ENCODE measurements around the gene PTPRT. TPM values are rescaled to one million over a fixed set of nuclear protein-coding genes. Genes with fewer than 3 reads are reported as not detected.
A peak's percentile ranks its signal among the peaks of the same experiment; 100 is the strongest.

PTPRT gene
- total and polyA plus RNA-seq, 4 donors: 10.7 to 46.1 (median 32.0) TPM

- Histone ChIP-seq H3K36me3 (ENCODE audit: control insufficient read depth, insufficient read depth, low read length) (no peaks in the 10 kb centered on the region), H3K4me1 (ENCODE audit: control insufficient read depth, insufficient read depth, low read length) (peaks cover 4% of the 10 kb centered on the region), H3K27me3 (ENCODE audit: control insufficient read depth, insufficient read depth, low read length) (no peaks in the 10 kb centered on the region), H3K4me3 (ENCODE audit: low read depth, low read length) (no peak overlapping the region), H3K27ac (ENCODE audit: low read depth, low read length) (no peak overlapping the region), H3K9me3 (ENCODE audit: control insufficient read depth, insufficient read depth, low read length) (no peaks in the 10 kb centered on the region)
- no peak for DNase-seq (ENCODE audit: low read depth in 4 of 6, low spot score in 6 of 6)
- WGBS (ENCODE audit: insufficient coverage): no CpG with 5 or more reads among the region's 2 CpGs
These were observed 467.8 kb downstream of the PTPRT start for GRCh38 chr20:42721923-42722322.

DNA sequence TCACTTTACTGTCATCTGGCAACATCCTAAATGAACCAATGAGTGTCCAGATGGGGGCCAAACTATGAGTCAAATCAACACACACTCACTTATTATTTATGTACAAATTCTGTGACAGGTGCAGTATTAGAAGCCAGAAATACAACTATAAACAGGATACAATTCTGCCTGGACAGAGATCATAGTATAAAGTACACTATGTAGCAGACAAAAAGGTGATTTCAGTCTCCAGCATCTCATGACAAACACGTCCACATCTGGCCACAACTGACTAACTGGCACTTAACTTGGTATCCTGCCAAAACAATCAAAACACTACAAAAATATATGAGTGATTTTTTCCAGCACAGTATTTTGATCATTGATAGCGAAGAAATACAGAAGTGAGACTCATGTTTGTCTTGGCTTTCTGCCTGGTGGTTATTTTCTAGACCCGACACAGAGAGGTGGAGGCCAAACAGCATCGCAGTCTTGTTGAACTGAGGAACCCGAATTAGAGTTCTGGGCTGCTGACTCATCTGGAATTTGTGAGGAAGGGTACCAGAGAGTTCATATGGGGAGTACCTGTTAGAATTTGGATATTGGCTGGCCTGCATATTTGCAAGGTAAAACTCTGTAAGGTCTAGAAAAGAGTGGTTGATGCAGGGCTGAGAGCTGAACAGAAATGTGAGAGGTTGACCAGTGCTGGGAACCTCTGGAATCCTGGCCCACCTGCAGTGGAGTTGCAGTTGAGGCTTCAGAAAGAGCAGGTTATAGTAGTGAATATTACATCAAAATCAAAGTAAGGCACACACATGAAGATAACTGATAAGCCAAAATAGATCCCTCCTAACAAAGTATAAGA lies 475.2 kb downstream of the PTPRT start:
- peaks cover 4% of the 10 kb centered on the region for H3K9me3 ChIP-seq (ENCODE audit: control insufficient read depth, insufficient read depth, low read length)
- no peaks in the 10 kb centered on the region for H3K36me3 ChIP-seq (ENCODE audit: control insufficient read depth, insufficient read depth, low read length)
- H3K27me3 ChIP-seq (ENCODE audit: control insufficient read depth, insufficient read depth, low read length): no peaks in the 10 kb centered on the region
- H3K27ac ChIP-seq (ENCODE audit: low read depth, low read length): no peak overlapping the region
- H3K4me3 ChIP-seq (ENCODE audit: low read depth, low read length): no peak overlapping the region
- no peak for DNase-seq (ENCODE audit: low read depth in 4 of 6, low spot score in 6 of 6)
- 85% methylated on average over 3 of the region's 5 CpGs for WGBS (ENCODE audit: insufficient coverage)
- no peaks in the 10 kb centered on the region for H3K4me1 ChIP-seq (ENCODE audit: control insufficient read depth, insufficient read depth, low read length)

- 63% methylated on average over 2 of the region's 3 CpGs for WGBS (ENCODE audit: insufficient coverage)
- no peak for DNase-seq (ENCODE audit: low read depth in 4 of 6, low spot score in 6 of 6)
These were observed 481.4 kb downstream of the PTPRT start for GRCh38 chr20:42708266-42708665.

DNA sequence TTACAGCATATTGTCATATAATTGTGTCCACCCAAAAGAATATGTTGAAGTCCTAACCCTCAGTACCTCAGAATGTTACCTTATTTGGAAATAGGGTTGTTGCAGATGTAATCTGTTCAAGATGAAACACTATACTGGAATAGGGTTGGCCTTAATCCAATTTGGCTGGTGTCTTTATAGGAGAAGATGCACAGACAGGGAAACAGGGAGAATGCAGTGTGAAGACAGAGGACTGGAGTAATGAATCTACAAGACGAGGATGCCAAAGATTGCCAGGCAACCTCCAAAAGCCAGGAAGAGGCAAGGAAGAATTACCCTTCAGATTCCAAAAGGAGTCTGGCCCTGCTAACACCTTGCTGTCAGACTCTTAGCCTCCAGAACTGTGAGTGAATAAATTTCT lies 482.9 kb downstream of the PTPRT start:
- H3K4me1 ChIP-seq (ENCODE audit: control insufficient read depth, insufficient read depth, low read length): no peaks in the 10 kb centered on the region
- no peaks in the 10 kb centered on the region for H3K36me3 ChIP-seq (ENCODE audit: control insufficient read depth, insufficient read depth, low read length)
- DNase-seq (ENCODE audit: low read depth in 4 of 6, low spot score in 6 of 6): peak in 2 of 6 donors; percentile 60 to 78
- no peak overlapping the region for H3K27ac ChIP-seq (ENCODE audit: low read depth, low read length)
- H3K27me3 ChIP-seq (ENCODE audit: control insufficient read depth, insufficient read depth, low read length): no peaks in the 10 kb centered on the region
- H3K4me3 ChIP-seq (ENCODE audit: low read depth, low read length): no peak overlapping the region
- WGBS (ENCODE audit: insufficient coverage): 18% methylated on average over 1 of the region's 1 CpG
- H3K9me3 ChIP-seq (ENCODE audit: control insufficient read depth, insufficient read depth, low read length): peaks cover 4% of the 10 kb centered on the region

More at GRCh38 chr20:42708266-42708665, 481.4 kb downstream of the PTPRT start:
- H3K36me3 ChIP-seq (ENCODE audit: control insufficient read depth, insufficient read depth, low read length): no peaks in the 10 kb centered on the region
- H3K4me1 ChIP-seq (ENCODE audit: control insufficient read depth, insufficient read depth, low read length): no peaks in the 10 kb centered on the region
- peaks cover 4% of the 10 kb centered on the region for H3K9me3 ChIP-seq (ENCODE audit: control insufficient read depth, insufficient read depth, low read length)
- H3K4me3 ChIP-seq (ENCODE audit: low read depth, low read length): no peak overlapping the region
- H3K27ac ChIP-seq (ENCODE audit: low read depth, low read length): no peak overlapping the region
- H3K27me3 ChIP-seq (ENCODE audit: control insufficient read depth, insufficient read depth, low read length): no peaks in the 10 kb centered on the region

GRCh38 chr20:42705550-42705949 lies 484.2 kb downstream of the PTPRT start:
- Histone ChIP-seq H3K27ac (ENCODE audit: low read depth, low read length) (no peak overlapping the region), H3K4me1 (ENCODE audit: control insufficient read depth, insufficient read depth, low read length) (peaks cover 3% of the 10 kb centered on the region), H3K27me3 (ENCODE audit: control insufficient read depth, insufficient read depth, low read length) (no peaks in the 10 kb centered on the region), H3K9me3 (ENCODE audit: control insufficient read depth, insufficient read depth, low read length) (peaks cover 4% of the 10 kb centered on the region), H3K36me3 (ENCODE audit: control insufficient read depth, insufficient read depth, low read length) (no peaks in the 10 kb centered on the region), H3K4me3 (ENCODE audit: low read depth, low read length) (no peak overlapping the region)
- DNase-seq (ENCODE audit: low read depth in 4 of 6, low spot score in 6 of 6): no peak

GRCh38 chr20:42703744-42704143 lies 486.0 kb downstream of the PTPRT start:
- no peak for DNase-seq (ENCODE audit: low read depth in 4 of 6, low spot score in 6 of 6)
- H3K4me3 ChIP-seq (ENCODE audit: low read depth, low read length): no peak overlapping the region
- no peaks in the 10 kb centered on the region for H3K36me3 ChIP-seq (ENCODE audit: control insufficient read depth, insufficient read depth, low read length)
- no peaks in the 10 kb centered on the region for H3K27me3 ChIP-seq (ENCODE audit: control insufficient read depth, insufficient read depth, low read length)
- H3K4me1 ChIP-seq (ENCODE audit: control insufficient read depth, insufficient read depth, low read length): peaks cover 9% of the 10 kb centered on the region
- 97% methylated on average over 5 of the region's 6 CpGs for WGBS (ENCODE audit: insufficient coverage)
- H3K27ac ChIP-seq (ENCODE audit: low read depth, low read length): no peak overlapping the region
- no peaks in the 10 kb centered on the region for H3K9me3 ChIP-seq (ENCODE audit: control insufficient read depth, insufficient read depth, low read length)

DNA sequence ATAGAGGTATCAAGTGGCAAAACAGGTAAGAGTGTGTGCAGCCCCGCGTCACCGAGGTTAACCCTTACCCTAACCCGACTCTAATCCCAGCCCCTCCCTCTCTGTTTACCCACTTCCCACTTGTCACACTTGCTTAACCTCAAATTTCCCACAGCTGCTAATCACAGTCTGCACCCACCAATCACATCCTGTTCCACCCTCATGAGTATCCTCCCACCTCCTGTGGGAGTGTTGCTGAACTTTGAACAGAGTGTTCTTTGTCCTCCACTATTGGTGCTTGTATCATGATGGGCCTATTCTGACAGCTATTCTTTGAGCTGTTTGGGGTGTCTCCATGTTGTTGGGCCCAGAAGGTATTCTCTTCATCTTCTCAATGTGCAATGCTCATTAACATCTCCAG lies 487.8 kb downstream of the PTPRT start:
- no peak for DNase-seq (ENCODE audit: low read depth in 4 of 6, low spot score in 6 of 6)
- no peak overlapping the region for H3K4me3 ChIP-seq (ENCODE audit: low read depth, low read length)
- H3K9me3 ChIP-seq (ENCODE audit: control insufficient read depth, insufficient read depth, low read length): no peaks in the 10 kb centered on the region
- no peaks in the 10 kb centered on the region for H3K36me3 ChIP-seq (ENCODE audit: control insufficient read depth, insufficient read depth, low read length)
- no peaks in the 10 kb centered on the region for H3K27me3 ChIP-seq (ENCODE audit: control insufficient read depth, insufficient read depth, low read length)
- H3K27ac ChIP-seq (ENCODE audit: low read depth, low read length): no peak overlapping the region
- peaks cover 9% of the 10 kb centered on the region for H3K4me1 ChIP-seq (ENCODE audit: control insufficient read depth, insufficient read depth, low read length)
- WGBS (ENCODE audit: insufficient coverage): 60% methylated on average over 4 of the region's 4 CpGs

- 0% methylated on average over 1 of the region's 8 CpGs for WGBS (ENCODE audit: insufficient coverage)
- DNase-seq (ENCODE audit: low read depth in 4 of 6, low spot score in 6 of 6): peak in 2 of 6 donors; percentile 45 to 77
- Histone ChIP-seq H3K36me3 (ENCODE audit: control insufficient read depth, insufficient read depth, low read length) (no peaks in the 10 kb centered on the region), H3K4me3 (ENCODE audit: low read depth, low read length) (no peak overlapping the region), H3K27ac (ENCODE audit: low read depth, low read length) (no peak overlapping the region), H3K9me3 (ENCODE audit: control insufficient read depth, insufficient read depth, low read length) (no peaks in the 10 kb centered on the region), H3K27me3 (ENCODE audit: control insufficient read depth, insufficient read depth, low read length) (no peaks in the 10 kb centered on the region), H3K4me1 (ENCODE audit: control insufficient read depth, insufficient read depth, low read length) (peaks cover 9% of the 10 kb centered on the region)
These were observed 489.3 kb downstream of the PTPRT start for GRCh38 chr20:42700372-42700771.

GRCh38 chr20:42697962-42698361 lies 491.7 kb downstream of the PTPRT start:
- DNase-seq (ENCODE audit: low read depth in 4 of 6, low spot score in 6 of 6): no peak
- Histone ChIP-seq H3K9me3 (ENCODE audit: control insufficient read depth, insufficient read depth, low read length) (no peaks in the 10 kb centered on the region), H3K27me3 (ENCODE audit: control insufficient read depth, insufficient read depth, low read length) (no peaks in the 10 kb centered on the region), H3K36me3 (ENCODE audit: control insufficient read depth, insufficient read depth, low read length) (no peaks in the 10 kb centered on the region), H3K4me3 (ENCODE audit: low read depth, low read length) (no peak overlapping the region), H3K27ac (ENCODE audit: low read depth, low read length) (no peak overlapping the region), H3K4me1 (ENCODE audit: control insufficient read depth, insufficient read depth, low read length) (peaks cover 9% of the 10 kb centered on the region)
- no CpG with 5 or more reads among the region's 3 CpGs for WGBS (ENCODE audit: insufficient coverage)

DNA sequence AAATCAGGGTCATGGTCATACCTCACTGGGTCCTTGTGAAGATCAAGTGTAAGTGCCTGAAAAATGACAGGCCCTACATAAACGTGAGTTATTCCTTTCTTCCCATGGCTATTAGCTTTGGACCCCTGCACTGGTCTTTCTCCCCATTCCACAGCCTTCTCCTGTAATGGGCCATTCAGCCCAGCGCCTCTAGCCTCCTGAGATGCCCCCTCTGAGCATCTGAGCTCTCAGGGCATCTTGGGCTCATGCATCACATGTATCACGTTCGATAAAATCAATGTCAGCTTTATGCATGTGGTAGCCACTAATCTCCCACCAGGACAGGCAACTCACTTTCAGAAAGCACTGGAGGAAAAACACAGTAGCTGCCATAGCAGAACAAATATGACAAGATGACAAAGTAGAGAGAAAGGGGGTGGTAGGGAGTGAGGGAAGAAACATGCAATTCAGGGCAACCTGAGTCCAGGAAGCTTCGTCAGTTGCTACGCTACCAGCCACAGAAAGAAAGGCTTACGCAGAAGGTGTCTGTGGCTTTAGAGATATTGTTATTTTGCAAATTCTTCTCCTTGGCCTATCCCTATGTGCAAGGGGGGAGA lies 498.8 kb downstream of the PTPRT start:
- Histone ChIP-seq H3K4me1 (ENCODE audit: control insufficient read depth, insufficient read depth, low read length) (no peaks in the 10 kb centered on the region), H3K36me3 (ENCODE audit: control insufficient read depth, insufficient read depth, low read length) (no peaks in the 10 kb centered on the region), H3K27me3 (ENCODE audit: control insufficient read depth, insufficient read depth, low read length) (no peaks in the 10 kb centered on the region), H3K4me3 (ENCODE audit: low read depth, low read length) (no peak overlapping the region), H3K27ac (ENCODE audit: low read depth, low read length) (no peak overlapping the region), H3K9me3 (ENCODE audit: control insufficient read depth, insufficient read depth, low read length) (peaks cover 1% of the 10 kb centered on the region)
- WGBS (ENCODE audit: insufficient coverage): 86% methylated on average over 6 of the region's 7 CpGs
- DNase-seq (ENCODE audit: low read depth in 4 of 6, low spot score in 6 of 6): peak in 1 of 6 donors; percentile 42

Data from spinal cord (tissue), 10 donors.